ENCODE measurements around the gene ASPN.

The ASPN gene

GRCh38 chr9:92504881-92505280 is 22.6 kb upstream of the ASPN start:
- no peak for DNase-seq (ENCODE audit: low spot score)

DNA sequence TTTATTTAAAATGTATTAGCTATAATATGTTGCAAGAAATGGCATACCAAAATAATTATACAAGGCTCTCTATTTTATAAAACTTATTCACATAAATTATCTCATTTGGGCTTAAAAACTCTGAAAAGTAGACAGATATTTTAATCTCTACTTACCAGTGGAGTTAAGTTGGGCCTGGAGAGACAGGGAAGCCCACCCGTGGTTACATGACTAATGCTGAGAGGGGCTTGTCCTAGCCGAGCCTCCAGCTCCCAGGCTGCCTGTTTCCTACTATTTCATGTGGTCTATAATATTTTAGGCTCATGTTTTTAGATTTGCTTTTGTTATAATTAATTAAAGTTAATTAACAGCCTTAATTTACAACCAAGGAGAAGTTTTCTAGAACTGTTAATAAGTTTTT is 20.9 kb upstream of the ASPN start:
- no peak for DNase-seq (ENCODE audit: low spot score)

DNA sequence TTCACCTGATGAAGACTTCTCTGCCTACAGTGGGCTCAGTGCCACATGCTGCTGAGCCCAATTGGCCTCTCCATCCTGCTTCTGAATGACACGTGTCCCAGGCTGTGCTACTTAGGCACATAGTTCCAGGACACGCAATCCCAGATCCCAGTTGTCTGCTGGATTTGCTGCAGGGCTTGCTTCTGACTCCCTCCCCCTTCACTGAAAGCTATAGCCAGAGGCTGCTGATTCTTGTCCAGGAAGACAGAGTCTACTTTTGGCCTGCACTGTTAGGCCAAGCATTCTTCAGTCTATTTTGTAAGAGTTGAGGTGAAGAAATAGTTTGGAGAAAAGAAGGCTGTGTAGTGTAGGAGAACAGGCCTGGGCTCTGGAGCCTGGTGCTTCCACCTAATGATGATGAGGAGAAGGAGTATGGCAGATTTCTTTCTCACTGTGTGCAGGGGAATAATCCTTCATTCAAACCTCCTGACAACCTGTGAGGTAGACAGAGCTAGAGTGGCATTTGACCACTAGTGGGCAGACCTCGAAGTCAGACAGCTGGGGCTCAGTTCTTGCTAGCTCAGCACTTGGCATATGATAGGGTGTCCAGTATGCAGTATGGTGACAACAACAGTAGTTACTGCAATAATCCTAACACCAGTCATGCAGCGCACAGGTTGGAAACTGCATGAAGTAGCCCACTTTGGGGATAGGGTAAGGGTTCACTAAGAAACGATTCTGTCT is 19.5 kb upstream of the ASPN start:
- peak; percentile 63 for DNase-seq (ENCODE audit: low spot score)

GRCh38 chr9:92500725-92501124 is 18.4 kb upstream of the ASPN start:
- DNase-seq (ENCODE audit: low spot score), result no peak

GRCh38 chr9:92499701-92500100 is 17.4 kb upstream of the ASPN start:
- DNase-seq (ENCODE audit: low spot score), result no peak

GRCh38 chr9:92496396-92497176 is 14.3 kb upstream of the ASPN start:
- DNase-seq (ENCODE audit: low spot score), result no peak

DNA sequence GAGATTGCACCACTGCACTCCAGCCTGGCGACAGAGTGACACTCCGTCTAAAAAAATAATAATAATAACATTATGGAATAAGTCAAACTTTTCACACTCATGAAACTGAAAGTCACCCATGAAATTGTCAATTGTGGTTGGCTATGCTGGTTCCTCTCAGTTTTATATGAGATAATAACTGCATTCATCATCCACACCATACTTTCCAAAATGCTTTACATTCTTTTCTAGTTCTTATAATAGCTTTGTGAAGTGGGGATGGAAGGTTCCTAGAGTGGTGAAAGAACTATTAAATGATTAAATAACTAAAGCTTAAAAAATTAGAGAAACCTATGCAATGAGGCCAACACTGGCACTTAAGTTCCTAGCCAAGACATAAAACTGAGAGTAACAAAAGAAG is 12.6 kb upstream of the ASPN start:
- no peak for DNase-seq (ENCODE audit: low spot score)

GRCh38 chr9:92493749-92494387 is 11.6 kb upstream of the ASPN start:
- no peak for DNase-seq (ENCODE audit: low spot score)

DNA sequence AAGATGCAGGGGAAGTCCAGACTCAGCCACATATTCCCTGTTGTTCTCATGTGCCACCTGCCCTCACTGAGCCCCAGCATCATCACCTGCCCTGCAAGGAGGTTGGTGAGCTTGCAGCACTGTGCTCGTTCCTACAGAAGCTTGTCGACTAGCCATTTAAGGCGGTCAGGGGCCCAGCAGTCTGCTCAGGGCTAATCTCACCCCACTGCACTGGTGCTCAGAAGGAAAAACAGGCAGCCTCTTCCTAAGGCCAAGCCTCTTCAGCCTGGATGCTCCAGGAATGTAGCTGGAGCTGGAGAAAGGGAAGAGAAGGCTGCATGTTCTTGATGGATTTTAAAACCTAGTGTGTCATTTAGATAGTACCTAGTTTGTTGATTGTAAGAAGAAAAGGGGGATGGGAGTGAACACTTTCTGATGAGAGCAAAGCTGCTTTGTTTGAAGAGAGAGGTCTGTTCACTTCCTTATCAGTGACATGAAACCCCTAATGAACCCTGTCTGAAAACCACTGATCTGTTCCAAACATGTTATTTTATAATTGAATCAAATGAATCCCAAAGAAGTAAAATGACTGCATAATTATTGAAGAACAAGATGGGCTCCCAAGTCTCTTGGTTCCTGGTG is 10.6 kb upstream of the ASPN start:
- DNase-seq (ENCODE audit: low spot score), result no peak

GRCh38 chr9:92488681-92489550 is 6.6 kb upstream of the ASPN start:
- no peak for DNase-seq (ENCODE audit: low spot score)

DNA sequence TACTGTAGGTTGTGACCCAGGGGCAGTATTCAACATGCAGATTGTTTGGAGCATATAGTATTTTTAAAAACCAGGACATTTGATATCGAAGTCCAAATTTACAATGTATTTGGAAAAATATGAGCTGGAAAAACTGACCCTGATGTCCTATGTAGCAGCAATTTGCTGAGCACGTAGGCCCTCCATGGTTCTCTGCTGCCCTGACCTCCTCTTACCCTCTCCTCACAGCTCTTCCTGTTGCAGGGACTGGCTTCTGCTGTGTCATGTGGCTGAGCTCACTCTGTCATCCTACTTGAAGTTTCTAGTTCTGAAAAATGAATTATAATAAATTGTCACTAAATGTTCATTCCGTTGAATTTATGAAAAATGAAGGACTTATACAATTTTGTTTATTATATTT is 4.1 kb upstream of the ASPN start:
- DNase-seq (ENCODE audit: low spot score), result no peak

- DNase-seq (ENCODE audit: low spot score), result no peak
Observed at GRCh38 chr9:92484563-92484962, 2.3 kb upstream of the ASPN start.

- no peak for DNase-seq (ENCODE audit: low spot score)
Observed at GRCh38 chr9:92483627-92484545, 1.6 kb upstream of the ASPN start.

DNA sequence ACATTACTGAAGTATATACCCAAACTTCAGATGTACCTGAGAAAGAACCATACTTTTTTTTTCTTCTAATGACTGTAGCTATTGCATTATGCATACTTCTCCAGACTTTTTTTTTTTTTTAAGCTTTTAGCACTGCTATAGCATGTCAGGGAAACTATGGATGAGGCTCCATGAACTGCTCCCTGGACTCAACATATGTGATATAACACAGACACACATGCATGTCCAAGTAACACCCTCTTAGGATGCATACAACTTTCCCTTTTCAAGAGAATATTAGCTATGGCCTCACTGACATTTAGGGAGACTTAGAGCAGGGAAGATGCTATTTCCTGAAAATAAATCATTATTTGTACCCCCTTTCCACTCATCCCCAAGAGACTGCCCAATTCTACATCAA is 499 bp upstream of the ASPN start:
- no peak for DNase-seq (ENCODE audit: low spot score)

DNA sequence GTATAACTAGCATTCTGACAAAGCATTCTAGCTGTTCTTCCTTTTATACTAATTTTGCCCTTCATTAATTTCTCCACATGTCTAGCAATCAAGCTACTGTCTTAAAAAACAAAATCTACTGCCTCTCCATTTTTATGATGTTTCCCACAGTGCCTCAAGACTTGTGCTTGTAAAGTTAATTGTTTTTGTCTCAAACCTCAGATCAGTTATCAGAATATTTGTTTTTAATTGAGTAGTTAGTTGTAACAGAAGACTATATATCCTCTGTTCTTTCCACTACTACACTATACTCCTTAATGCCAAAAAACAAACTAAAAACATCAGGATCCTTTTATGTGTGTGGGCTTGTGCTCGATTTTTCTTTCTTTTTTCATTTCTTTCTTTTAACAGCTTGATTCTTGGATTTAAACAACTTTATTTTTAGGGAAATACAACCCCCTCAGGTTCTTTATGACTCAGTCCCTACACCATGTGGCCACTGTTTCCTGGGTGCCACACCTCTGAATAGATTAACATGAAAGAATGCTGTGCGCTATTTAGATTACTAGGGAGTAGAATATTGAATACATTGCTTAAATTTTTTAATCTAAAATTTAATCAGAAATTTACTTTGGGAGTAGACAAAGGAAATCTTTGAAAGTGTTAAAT is 1.2 kb downstream of the ASPN start:
- DNase-seq (ENCODE audit: low spot score), result no peak

DNA sequence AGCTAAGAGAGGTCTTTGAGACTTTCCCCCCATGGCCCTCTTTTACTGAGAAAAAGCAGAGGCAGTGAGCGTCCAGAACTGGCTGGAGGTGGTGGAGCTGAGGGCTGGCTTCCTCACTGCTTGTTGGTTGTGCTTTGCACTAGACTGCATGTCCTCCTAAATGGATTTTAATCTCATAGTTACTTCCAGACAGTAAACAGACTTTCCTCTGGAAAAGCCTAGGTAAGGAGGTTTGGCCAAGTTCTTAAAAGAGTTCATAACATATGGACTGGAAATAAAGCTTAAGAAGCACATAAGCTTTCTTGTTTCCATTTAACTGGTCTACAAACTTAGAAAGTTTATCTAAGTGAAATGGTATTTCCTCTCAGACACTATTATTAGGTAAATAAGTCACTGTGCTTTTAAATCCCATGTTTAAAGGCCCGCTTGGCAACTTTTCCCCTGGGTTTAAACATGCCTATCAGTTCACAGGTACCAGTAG is 2.0 kb downstream of the ASPN start:
- DNase-seq (ENCODE audit: low spot score), result no peak

DNA sequence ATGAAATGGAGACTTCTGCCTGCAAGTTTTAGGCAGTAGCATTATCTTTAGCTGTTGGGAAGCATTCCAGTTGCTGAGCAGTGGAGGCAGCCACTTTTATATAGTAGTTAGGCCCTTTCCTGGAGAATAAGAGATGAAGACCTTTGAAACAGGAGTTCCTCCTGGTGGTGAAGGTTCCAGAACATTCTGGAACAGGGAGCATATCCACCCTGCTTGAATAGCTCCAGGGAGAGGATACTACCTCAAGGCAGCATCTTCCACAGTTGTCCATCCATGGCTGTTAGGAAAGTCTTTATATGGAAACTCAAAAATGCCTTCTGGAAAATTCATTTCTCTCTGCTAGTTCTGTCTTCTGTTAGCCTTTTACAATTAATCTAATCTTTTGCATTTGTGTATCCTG is 3.0 kb downstream of the ASPN start:
- DNase-seq (ENCODE audit: low spot score), result no peak

GRCh38 chr9:92478783-92479182 is 3.5 kb downstream of the ASPN start:
- DNase-seq (ENCODE audit: low spot score), result no peak

DNA sequence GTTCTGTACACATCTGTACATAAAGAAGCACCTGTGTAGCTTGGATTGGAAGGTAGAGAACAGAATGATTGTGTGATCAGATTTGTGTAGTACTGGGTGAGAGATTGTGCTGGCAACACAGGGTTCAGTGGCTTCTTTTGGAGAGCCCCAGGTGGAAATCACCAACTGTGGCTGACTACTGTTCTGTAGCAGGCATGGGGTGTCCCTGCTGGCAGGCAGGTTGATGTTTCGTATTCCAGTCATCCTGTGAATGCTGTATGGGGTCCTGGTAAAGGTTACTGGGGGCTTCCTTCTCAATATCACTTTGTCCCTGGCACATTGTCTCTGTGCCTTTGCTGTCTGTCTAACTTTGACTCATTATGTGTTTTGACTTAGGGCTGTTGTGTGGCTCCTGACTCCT is 5.3 kb downstream of the ASPN start:
- no peak for DNase-seq (ENCODE audit: low spot score)

DNA sequence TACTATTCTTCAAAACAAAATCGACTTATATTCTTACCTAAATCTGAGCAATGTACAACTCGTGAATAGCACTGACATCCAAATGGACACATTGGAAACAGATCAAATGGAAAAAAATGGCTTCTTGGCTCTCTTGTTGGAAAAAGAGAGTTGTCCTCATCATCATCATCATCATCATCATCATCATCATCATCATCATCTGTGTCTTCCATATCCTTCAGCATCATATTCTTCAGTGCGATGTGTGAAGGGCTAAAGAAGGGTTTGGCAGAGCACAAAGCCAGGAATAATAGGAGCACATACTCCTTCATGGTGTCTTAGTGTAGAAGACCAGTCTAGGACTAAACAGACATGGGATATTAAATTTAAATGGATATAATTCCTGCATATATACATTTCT is 7.7 kb downstream of the ASPN start:
- DNase-seq (ENCODE audit: low spot score), result no peak
